K562 (cell line): ENCODE measurements around the gene OR13F1. TPM values are rescaled to one million over a fixed set of nuclear protein-coding genes. Genes with fewer than 3 reads are reported as not detected.

Experiments
- HMGN3 ChIP-seq: IDR thresholded peaks from 2 replicates; pipeline ENCODE4 v1.6.1; 2011; ENCODE audit warnings: borderline replicate concordance, low read depth, mild to moderate bottlenecking, mixed read lengths, low read length; ENCODE audit not compliant: insufficient read length; ENCODE audit errors: extremely low read depth
- MCM7 ChIP-seq, 2 experiments: fragments of 450-650 bp; IDR thresholded peaks; 2 replicates each; pipeline ENCODE4 v1.6.1; 2016 to 2018
- PHF20 ChIP-seq: fragments of 450-650 bp; IDR thresholded peaks from 2 replicates; pipeline ENCODE4 v1.6.1; 2018; ENCODE audit not compliant: partially characterized antibody
- ZNF232 ChIP-seq: sonication (generic); formaldehyde crosslinking; IDR thresholded peaks from 2 replicates; pipeline ENCODE4 v1.8.0; 2022; ENCODE audit warnings: mild to moderate bottlenecking, missing genetic modification reagents
- polyA plus RNA-seq, 8 experiments: library from polyadenylated mRNA; depleted of rRNA in 4 of 8; stranded (reverse) in 5 of 8; unstranded in 3 of 8; fragments of >200 nt; fragmentation: Nextera tagmentation in 2 of 8; fragmentation: Illumina TruSeq in 1 of 8; extraction: Ambion mirVana in 2 of 8; extraction: Trizol in 1 of 8; gene quantifications; 2 replicates each; pipeline versions ENCODE4 v1.2.1 to v1.2.3, GENCODE V29; 2011 to 2014; ENCODE audit warnings: inconsistent platforms in 1 of 8, missing spikeins in 1 of 8
- total RNA-seq, 7 experiments: library from RNA; depleted of rRNA in 6 of 7; stranded (reverse); fragments of >200 nt in 6 of 7; fragmentation: Illumina TruSeq in 2 of 7; extraction: Trizol in 2 of 7; gene quantifications; 2 replicates each; pipeline versions ENCODE4 v1.2.1 to v1.2.3, GENCODE V29; 2011 to 2021; ENCODE audit warnings: low replicate concordance in 1 of 7
- TF ChIP-seq, protein P1 (sequence below): fragments of 200-600 bp; sonication (generic); IDR thresholded peaks from one replicate; pipeline ENCODE4 v1.6.1; 2012; ENCODE audit warnings: mild to moderate bottlenecking, low read depth, low read length, inconsistent platforms
- TF ChIP-seq, protein P2 (sequence below): fragments of 450-650 bp; formaldehyde crosslinking; IDR thresholded peaks from 2 replicates; pipeline ENCODE4 v1.4.0; 2022; ENCODE audit warnings: mild to moderate bottlenecking, moderate library complexity

OR13F1 gene
- total and polyA plus RNA-seq, 9 of the 15 experiments (the other 6 are each of a cell fraction or from before 2014, with no cell fraction given): not detected

DNA sequence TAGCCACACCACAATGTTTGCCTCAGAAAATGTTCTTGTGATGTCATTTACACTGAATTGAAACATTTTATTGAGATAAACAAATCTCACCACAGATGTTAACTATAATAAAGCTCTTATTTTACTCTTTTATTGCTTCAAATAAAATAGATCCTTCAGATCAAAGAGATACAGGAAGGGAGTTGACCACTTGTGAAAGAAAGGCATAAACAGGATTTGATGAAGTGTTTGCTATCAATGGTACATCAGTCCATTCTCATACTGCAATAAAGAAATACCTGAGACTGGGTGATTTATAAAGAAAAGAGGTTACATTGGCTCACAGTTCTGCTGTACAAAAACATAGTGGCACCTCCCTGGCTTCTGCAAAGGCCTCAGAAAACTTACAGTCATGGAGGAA lies 40.2 kb upstream of the OR13F1 start (continued):
- TF ChIP-seq, protein P1, sequence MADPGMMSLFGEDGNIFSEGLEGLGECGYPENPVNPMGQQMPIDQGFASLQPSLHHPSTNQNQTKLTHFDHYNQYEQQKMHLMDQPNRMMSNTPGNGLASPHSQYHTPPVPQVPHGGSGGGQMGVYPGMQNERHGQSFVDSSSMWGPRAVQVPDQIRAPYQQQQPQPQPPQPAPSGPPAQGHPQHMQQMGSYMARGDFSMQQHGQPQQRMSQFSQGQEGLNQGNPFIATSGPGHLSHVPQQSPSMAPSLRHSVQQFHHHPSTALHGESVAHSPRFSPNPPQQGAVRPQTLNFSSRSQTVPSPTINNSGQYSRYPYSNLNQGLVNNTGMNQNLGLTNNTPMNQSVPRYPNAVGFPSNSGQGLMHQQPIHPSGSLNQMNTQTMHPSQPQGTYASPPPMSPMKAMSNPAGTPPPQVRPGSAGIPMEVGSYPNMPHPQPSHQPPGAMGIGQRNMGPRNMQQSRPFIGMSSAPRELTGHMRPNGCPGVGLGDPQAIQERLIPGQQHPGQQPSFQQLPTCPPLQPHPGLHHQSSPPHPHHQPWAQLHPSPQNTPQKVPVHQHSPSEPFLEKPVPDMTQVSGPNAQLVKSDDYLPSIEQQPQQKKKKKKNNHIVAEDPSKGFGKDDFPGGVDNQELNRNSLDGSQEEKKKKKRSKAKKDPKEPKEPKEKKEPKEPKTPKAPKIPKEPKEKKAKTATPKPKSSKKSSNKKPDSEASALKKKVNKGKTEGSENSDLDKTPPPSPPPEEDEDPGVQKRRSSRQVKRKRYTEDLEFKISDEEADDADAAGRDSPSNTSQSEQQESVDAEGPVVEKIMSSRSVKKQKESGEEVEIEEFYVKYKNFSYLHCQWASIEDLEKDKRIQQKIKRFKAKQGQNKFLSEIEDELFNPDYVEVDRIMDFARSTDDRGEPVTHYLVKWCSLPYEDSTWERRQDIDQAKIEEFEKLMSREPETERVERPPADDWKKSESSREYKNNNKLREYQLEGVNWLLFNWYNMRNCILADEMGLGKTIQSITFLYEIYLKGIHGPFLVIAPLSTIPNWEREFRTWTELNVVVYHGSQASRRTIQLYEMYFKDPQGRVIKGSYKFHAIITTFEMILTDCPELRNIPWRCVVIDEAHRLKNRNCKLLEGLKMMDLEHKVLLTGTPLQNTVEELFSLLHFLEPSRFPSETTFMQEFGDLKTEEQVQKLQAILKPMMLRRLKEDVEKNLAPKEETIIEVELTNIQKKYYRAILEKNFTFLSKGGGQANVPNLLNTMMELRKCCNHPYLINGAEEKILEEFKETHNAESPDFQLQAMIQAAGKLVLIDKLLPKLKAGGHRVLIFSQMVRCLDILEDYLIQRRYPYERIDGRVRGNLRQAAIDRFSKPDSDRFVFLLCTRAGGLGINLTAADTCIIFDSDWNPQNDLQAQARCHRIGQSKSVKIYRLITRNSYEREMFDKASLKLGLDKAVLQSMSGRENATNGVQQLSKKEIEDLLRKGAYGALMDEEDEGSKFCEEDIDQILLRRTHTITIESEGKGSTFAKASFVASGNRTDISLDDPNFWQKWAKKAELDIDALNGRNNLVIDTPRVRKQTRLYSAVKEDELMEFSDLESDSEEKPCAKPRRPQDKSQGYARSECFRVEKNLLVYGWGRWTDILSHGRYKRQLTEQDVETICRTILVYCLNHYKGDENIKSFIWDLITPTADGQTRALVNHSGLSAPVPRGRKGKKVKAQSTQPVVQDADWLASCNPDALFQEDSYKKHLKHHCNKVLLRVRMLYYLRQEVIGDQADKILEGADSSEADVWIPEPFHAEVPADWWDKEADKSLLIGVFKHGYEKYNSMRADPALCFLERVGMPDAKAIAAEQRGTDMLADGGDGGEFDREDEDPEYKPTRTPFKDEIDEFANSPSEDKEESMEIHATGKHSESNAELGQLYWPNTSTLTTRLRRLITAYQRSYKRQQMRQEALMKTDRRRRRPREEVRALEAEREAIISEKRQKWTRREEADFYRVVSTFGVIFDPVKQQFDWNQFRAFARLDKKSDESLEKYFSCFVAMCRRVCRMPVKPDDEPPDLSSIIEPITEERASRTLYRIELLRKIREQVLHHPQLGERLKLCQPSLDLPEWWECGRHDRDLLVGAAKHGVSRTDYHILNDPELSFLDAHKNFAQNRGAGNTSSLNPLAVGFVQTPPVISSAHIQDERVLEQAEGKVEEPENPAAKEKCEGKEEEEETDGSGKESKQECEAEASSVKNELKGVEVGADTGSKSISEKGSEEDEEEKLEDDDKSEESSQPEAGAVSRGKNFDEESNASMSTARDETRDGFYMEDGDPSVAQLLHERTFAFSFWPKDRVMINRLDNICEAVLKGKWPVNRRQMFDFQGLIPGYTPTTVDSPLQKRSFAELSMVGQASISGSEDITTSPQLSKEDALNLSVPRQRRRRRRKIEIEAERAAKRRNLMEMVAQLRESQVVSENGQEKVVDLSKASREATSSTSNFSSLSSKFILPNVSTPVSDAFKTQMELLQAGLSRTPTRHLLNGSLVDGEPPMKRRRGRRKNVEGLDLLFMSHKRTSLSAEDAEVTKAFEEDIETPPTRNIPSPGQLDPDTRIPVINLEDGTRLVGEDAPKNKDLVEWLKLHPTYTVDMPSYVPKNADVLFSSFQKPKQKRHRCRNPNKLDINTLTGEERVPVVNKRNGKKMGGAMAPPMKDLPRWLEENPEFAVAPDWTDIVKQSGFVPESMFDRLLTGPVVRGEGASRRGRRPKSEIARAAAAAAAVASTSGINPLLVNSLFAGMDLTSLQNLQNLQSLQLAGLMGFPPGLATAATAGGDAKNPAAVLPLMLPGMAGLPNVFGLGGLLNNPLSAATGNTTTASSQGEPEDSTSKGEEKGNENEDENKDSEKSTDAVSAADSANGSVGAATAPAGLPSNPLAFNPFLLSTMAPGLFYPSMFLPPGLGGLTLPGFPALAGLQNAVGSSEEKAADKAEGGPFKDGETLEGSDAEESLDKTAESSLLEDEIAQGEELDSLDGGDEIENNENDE: no peak
- TF ChIP-seq ZNF232 (CRISPR knock-in tag): no peak
- TF ChIP-seq MCM7 (IDR thresholded peaks at IDR 0.05): no peak
- no peak for TF ChIP-seq PHF20
- TF ChIP-seq, protein P2, sequence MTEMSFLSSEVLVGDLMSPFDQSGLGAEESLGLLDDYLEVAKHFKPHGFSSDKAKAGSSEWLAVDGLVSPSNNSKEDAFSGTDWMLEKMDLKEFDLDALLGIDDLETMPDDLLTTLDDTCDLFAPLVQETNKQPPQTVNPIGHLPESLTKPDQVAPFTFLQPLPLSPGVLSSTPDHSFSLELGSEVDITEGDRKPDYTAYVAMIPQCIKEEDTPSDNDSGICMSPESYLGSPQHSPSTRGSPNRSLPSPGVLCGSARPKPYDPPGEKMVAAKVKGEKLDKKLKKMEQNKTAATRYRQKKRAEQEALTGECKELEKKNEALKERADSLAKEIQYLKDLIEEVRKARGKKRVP (CRISPR knock-in tag): no peak
- no peak for TF ChIP-seq HMGN3
